HepG2 (cell line): ENCODE data around the gene ST6GALNAC3. TPM values are rescaled to one million over a fixed set of nuclear protein-coding genes. Genes with fewer than 3 reads are reported as not detected.

Experiments used
- ATAC-seq: fragments of 200-7000 bp; cut with Tn5 transposase; 3 replicates; pipeline ENCODE4 v1.9.1; 2020; ENCODE audit warnings: mild to moderate bottlenecking, moderate library complexity
- BruUV-seq: library from RNA; stranded (reverse); fragments of 400-500 nt; replicated peaks from 2 replicates; lab custom pipeline; 2021; lab: Mats Ljungman, UMichigan
- CTCF ChIA-PET: fragments of 300-600 bp; formaldehyde crosslinking; extraction: SDS; loops from one replicate; lab custom pipeline; 2021; ENCODE audit warnings: low total read pairs, inconsistent platforms, low intra/inter-chr PET ratio; lab: Yijun Ruan, JAX
- POLR2A ChIA-PET: fragments of 350-600 bp; sonication (Branson Sonifier 250); formaldehyde crosslinking; loops from one replicate; lab custom pipeline; 2020; ENCODE audit warnings: antibody characterized with exemption, inconsistent platforms; lab: Yijun Ruan, JAX
- DNase-seq: peaks from one replicate; pipeline ENCODE4 v3.0.0-alpha.2; 2015; ENCODE audit warnings: low spot score
- FAIRE-seq: peaks from 3 replicates; lab custom pipeline; 2011; peaks lifted over from hg19 to GRCh38; lab: Jason Lieb, UNC
- H2AFZ ChIP-seq: one replicate; pipeline ENCODE4 v1.6.1; 2011; ENCODE audit warnings: low read length, inconsistent platforms
- H3K27ac ChIP-seq: fragments of 300-600 bp; 3 replicates; pipeline ENCODE4 v1.8.0; 2011; ENCODE audit warnings: mixed run types, mild to moderate bottlenecking, mixed read lengths, low read length, inconsistent platforms; ENCODE audit not compliant: insufficient read depth; ENCODE audit errors: extremely low read length
- H3K27me3 ChIP-seq, 2 experiments: fragments of 200-600 bp in 1 of 2; 2 replicates in 1 of 2; 3 replicates in 1 of 2; pipeline versions ENCODE4 v1.6.0 to v1.8.0; 2011; ENCODE audit warnings: low read length in 2 of 2, mild to moderate bottlenecking in 2 of 2, moderate library complexity in 2 of 2, inconsistent platforms in 1 of 2; ENCODE audit not compliant: insufficient read depth in 2 of 2, control insufficient read depth in 1 of 2
- H3K36me3 ChIP-seq, 2 experiments: fragments of 200-600 bp in 1 of 2; replicated peaks in 1 of 2; 2 replicates in 1 of 2; 3 replicates in 1 of 2; pipeline versions ENCODE4 v1.5.1 to v1.8.0; 2011; ENCODE audit warnings: low read length in 2 of 2, inconsistent platforms in 1 of 2; ENCODE audit not compliant: insufficient read depth in 2 of 2, control insufficient read depth in 1 of 2
- H3K4me1 ChIP-seq: 2 replicates; pipeline ENCODE4 v1.5.1; 2012; ENCODE audit warnings: low read length, inconsistent platforms; ENCODE audit not compliant: insufficient read depth
- H3K4me2 ChIP-seq: 2 replicates; pipeline ENCODE4 v1.6.0; 2011; ENCODE audit warnings: low read depth, low read length, inconsistent platforms
- H3K4me3 ChIP-seq, 3 experiments: fragments of 200-600 bp in 1 of 3; sonication (generic), shearing (Covaris generic) in 1 of 3; replicated peaks in 1 of 3; 2 replicates each; pipeline ENCODE4 v1.5.1; 2011 to 2016; ENCODE audit warnings: low read length in 3 of 3, inconsistent platforms in 2 of 3, low read depth in 2 of 3, mild to moderate bottlenecking in 2 of 3, control low read depth in 1 of 3, mixed read lengths in 1 of 3; ENCODE audit not compliant: insufficient read depth in 1 of 3
- H3K79me2 ChIP-seq: one replicate; pipeline ENCODE4 v1.6.1; 2011; ENCODE audit warnings: low read length, inconsistent platforms; ENCODE audit not compliant: insufficient read depth
- H3K9ac ChIP-seq: 2 replicates; pipeline ENCODE4 v1.6.0; 2011; ENCODE audit warnings: mild to moderate bottlenecking, low read depth, low read length, inconsistent platforms; ENCODE audit not compliant: insufficient read depth
- H3K9me3 ChIP-seq: 2 replicates; pipeline ENCODE4 v1.5.1; 2012; ENCODE audit warnings: mild to moderate bottlenecking, low read length
- H4K20me1 ChIP-seq: 2 replicates; pipeline ENCODE4 v1.6.0; 2011; ENCODE audit warnings: inconsistent platforms, mild to moderate bottlenecking, low read length, moderate library complexity; ENCODE audit not compliant: insufficient read depth
- ATF6 ChIP-seq: sonication (generic); formaldehyde crosslinking; conservative IDR thresholded peaks from 2 replicates; pipeline ENCODE4 v1.4.0; 2020; ENCODE audit warnings: missing genetic modification reagents
- EED ChIP-seq: sonication (generic); formaldehyde crosslinking; IDR thresholded peaks from 2 replicates; pipeline ENCODE4 v1.5.0; 2020; ENCODE audit warnings: mild to moderate bottlenecking, missing genetic modification reagents
- KDM2A ChIP-seq: sonication (generic); formaldehyde crosslinking; IDR thresholded peaks from 2 replicates; pipeline ENCODE4 v1.4.0; 2020; ENCODE audit warnings: low read depth, missing genetic modification reagents, borderline replicate concordance
- PAF1 ChIP-seq: IDR thresholded peaks from 2 replicates; pipeline ENCODE4 v1.6.1; 2016; ENCODE audit warnings: missing genetic modification reagents, missing compliant biosample characterization
- SUZ12 ChIP-seq: fragments of 150-350 bp; IDR thresholded peaks from 2 replicates; pipeline ENCODE4 v1.6.1; 2014; ENCODE audit warnings: low read depth, low read length
- ZFYVE20 ChIP-seq: sonication (generic); formaldehyde crosslinking; IDR thresholded peaks from 2 replicates; pipeline ENCODE4 v1.8.0; 2023; ENCODE audit warnings: low read depth, mild to moderate bottlenecking, moderate library complexity, missing genetic modification reagents, borderline replicate concordance
- ZNF44 ChIP-seq: sonication (generic); formaldehyde crosslinking; IDR thresholded peaks from 2 replicates; pipeline ENCODE4 v1.5.1; 2020; ENCODE audit warnings: mild to moderate bottlenecking, missing genetic modification reagents
- ZNF503 ChIP-seq: sonication (generic); formaldehyde crosslinking; IDR thresholded peaks from 2 replicates; pipeline ENCODE4 v1.4.0; 2020; ENCODE audit warnings: missing genetic modification reagents
- ZNF773 ChIP-seq: sonication (generic); formaldehyde crosslinking; IDR thresholded peaks from 2 replicates; pipeline ENCODE4 v1.4.0; 2020; ENCODE audit warnings: missing genetic modification reagents, borderline replicate concordance
- WGBS: methylation state at CpG from one replicate; pipeline ENCODE4 v1.1.6; 2017; ENCODE audit warnings: low lambda C conversion rate; 5-methylcytosine and 5-hydroxymethylcytosine counted together
- in situ Hi-C: cut with HindIII; loops from 2 replicates; pipeline ENCODE4 v1.10.0; 2017; ENCODE audit warnings: low pct_unique_long_range_greater_than_20kb; ENCODE audit not compliant: extremely low pct_ligation_motif_present
- intact Hi-C: fragments of 100-400 bp; cut with micrococcal nuclease; formaldehyde crosslinking; loops from one replicate; pipeline ENCODE4 v1.10.0; 2022; ENCODE audit not compliant: unreplicated experiment
- polyA plus RNA-seq, 8 experiments: library from polyadenylated mRNA; depleted of rRNA in 3 of 8; stranded (reverse) in 7 of 8; unstranded in 1 of 8; fragments of >200 nt; fragmentation: Illumina TruSeq in 4 of 8; extraction: Trizol in 4 of 8; gene quantifications; 2 replicates each; pipeline versions ENCODE4 v1.2.1 to v1.2.3, GENCODE V29; 2011 to 2016; ENCODE audit warnings: low read depth in 4 of 8, missing spikeins in 1 of 8, mixed read lengths in 1 of 8; ENCODE audit not compliant: insufficient read depth in 1 of 8
- total RNA-seq, 5 experiments: library from RNA; depleted of rRNA; stranded (reverse); fragments of >200 nt; fragmentation: Illumina TruSeq; extraction: Trizol; gene quantifications; 2 replicates each; pipeline ENCODE4 v1.2.3, GENCODE V29; 2016; ENCODE audit warnings: low read depth in 1 of 5

ST6GALNAC3 gene
- total and polyA plus RNA-seq, 2 of the 13 experiments (the other 11 are each of a cell fraction or from before 2014, with no cell fraction given), result not detected

- TF ChIP-seq SUZ12, result no peak
- no peak for TF ChIP-seq ZNF503 (CRISPR knock-in tag)
- no peak for TF ChIP-seq PAF1 (CRISPR knock-in tag)
- TF ChIP-seq KDM2A (CRISPR knock-in tag), result no peak
- TF ChIP-seq ZNF44 (CRISPR knock-in tag), result no peak
Observed at GRCh38 chr1:76336931-76337371, 262.4 kb downstream of the ST6GALNAC3 start (continued).

- TF ChIP-seq ATF6, result no peak
- TF ChIP-seq EED (CRISPR knock-in tag), result no peak
- no peak for TF ChIP-seq ZNF773 (CRISPR knock-in tag)
- no peak for TF ChIP-seq ZFYVE20
- H3K4me3 ChIP-seq, result no peak overlapping the region
- intact Hi-C loops (no loop called here), in situ Hi-C loops (loop anchor here (25.0 kb wide), 1 partner anchor 800 kb away; no protein-coding TSS in a partner anchor)
- ATAC-seq (no peak), FAIRE-seq (no peak), DNase-seq (no peak)
- H3K4me1 ChIP-seq, result no peaks in the 10 kb centered on the region
- no peaks in the 10 kb centered on the region for H4K20me1 ChIP-seq
- no peak overlapping the region for H3K27ac ChIP-seq
- CTCF ChIA-PET, result no interaction called here
- no peaks in the 10 kb centered on the region for H3K9me3 ChIP-seq
- 0% methylated on average over 5 of the region's 7 CpGs for WGBS
- H3K27me3 ChIP-seq, result no peaks in the 10 kb centered on the region
- no TSS peak for BruUV-seq
- POLR2A ChIA-PET, result no interaction called here
- no peak overlapping the region for H3K4me2 ChIP-seq
- H3K36me3 ChIP-seq, result no peaks in the 10 kb centered on the region
- no peak overlapping the region for H3K9ac ChIP-seq
- H2AFZ ChIP-seq, result no peak overlapping the region
- H3K79me2 ChIP-seq, result no peaks in the 10 kb centered on the region
Observed at GRCh38 chr1:76337542-76338219, 263.1 kb downstream of the ST6GALNAC3 start.
